Measurements from ENCODE around the gene SHKBP1.
"Not testable (repeated sequence)": the region's sequence is repeated elsewhere in the genome, so short reads cannot be mapped to it uniquely, and the experiment has no call there.

SHKBP1 gene

DNA sequence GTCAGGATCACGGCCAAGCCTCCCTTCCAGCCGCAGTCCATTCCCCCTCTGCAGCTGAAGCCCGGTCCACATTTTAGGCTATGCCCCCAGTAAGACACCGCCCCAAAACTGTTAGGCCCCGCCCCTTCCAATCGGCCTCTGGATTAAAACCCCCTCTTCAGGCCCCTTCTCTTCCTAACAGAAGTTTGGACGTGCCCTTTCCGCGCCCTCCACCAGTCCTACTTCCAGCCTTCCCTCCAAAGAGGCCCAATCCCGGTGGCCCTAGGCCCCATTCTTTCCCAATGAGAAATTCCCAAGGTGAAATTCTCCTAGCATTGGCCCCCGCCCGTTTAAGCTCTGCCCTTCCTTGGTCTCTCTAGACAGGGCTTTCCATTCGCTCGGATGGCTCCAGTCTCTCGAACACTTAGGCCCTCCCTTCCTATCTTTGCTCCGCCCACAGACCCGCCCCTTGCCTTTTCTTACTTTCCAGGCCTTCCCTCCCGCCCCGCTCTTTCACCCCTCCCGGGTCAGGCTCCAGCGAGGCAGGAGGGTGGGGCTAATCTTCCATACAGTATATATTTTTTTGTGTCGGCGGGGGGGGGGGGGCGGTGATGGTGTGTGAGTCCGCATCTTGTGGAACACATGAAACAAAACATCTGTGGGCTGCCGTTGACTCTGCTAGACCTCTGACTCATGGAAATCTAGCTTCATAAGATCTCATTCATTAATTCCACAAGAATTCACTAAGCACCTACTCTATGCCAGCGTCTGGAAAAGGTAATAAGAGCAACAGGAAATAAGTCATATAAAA lies 38.1 kb downstream of the SHKBP1 start:
- DNase-seq (ENCODE audit: low read depth in 3 of 3) = peak; percentile 93 to 96 (median 96)

DNA sequence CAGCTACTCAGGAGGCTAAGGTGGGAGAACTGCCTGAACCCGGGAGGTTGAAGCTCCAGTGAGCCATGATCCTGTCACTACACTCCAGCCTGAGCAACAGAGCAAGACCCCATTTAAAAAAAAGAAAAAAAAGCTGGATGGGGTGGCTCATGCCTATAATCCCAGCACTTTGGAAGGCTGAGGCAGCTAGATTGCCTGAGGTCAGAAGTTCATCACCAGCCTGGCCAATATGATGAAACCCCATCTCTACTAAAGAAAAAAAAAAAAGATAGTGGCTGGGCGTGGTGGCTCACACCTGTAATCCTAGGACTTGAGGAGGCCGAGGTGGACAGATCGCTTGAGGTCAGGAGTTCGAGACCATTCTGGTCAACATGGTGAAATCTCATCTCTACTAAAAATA lies 39.5 kb downstream of the SHKBP1 start:
- DNase-seq (ENCODE audit: low read depth in 3 of 3) = no peak

DNA sequence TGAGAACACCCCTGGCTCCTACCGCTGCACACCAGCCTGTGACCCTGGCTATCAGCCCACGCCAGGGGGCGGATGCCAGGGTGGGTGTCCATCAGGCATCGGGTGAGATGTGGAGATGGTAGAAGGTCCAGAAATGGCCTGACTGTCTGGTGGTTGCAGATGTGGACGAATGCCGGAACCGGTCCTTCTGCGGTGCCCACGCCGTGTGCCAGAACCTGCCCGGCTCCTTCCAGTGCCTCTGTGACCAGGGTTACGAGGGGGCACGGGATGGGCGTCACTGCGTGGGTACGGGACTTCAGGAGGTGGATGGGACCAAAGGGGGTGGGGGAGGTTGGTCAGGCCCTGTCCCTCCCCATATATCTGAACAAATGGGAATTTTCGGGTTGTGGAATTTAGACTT lies 40.3 kb downstream of the SHKBP1 start:
- no peak for DNase-seq (ENCODE audit: low read depth in 3 of 3)

DNA sequence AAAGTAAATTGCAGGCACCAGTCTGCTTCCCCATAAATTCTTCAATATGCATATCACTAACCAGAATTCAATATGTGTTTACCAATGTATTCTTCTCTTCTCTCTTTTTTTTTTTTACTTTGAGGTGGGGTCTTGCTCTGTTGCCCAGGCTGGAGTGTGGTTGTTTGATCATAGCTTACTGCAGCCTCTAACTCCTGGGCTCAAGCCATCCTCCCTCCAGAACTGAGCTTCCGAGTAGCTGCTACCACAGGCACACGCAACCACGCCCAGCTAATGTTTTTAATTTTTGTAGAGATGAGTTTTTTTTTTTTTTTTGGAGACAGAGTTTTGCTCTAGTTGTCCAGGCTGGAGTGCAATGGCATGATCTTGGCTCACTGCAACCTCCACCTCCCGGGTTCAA lies 41.3 kb downstream of the SHKBP1 start:
- no peak for DNase-seq (ENCODE audit: low read depth in 3 of 3)

DNA sequence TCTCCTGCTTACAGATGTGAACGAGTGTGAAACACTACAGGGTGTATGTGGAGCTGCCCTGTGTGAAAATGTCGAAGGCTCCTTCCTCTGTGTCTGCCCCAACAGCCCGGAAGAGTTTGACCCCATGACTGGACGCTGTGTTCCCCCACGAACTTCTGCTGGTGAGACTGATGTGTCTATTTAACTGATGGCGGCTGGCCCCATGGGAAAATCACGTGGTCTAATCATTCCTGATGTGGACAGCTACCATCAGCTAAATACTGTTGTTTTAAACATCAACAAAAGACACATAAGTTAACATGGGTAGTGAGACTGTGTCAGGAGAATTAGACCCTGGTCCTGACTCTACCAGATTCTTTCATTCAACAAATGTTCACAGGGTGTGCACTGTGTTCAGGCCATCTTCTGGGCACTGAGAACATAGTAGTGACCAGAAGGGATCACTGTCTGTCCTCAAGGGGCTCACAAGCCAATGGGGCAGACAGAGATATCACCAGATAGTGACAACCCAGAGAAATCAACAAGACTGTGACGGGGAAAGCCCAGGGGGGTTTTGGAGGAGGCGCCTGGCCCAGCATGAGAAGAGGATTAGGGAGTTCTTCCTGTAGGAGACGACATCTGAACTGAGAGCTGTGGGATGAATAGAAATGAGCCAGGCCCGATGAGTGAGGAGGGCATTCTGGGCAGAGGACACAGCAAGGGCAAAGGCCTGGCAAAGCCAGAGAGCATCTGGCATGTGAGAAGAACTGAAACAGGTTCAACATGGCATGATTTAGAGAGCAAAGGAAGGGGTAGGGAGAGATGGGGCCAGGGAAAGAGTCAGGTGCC lies 42.9 kb downstream of the SHKBP1 start:
- no peak for DNase-seq (ENCODE audit: low read depth in 3 of 3)

DNA sequence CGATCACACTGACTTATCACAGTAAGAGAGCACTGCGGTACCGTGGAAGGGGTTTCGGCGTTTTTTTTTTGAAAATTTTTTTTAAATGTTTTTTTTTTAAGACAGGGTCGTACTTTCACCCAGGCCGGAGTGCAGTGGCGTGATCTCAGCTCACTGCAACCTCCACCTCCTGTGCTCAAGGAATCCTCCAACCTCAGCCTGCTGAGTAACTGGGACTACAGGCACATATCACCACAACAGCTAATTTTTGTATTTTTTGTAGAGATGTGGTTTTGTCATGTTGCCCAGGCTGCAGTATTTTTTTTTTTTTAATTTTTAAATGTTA lies 43.5 kb downstream of the SHKBP1 start:
- DNase-seq (ENCODE audit: low read depth in 3 of 3) = no peak

DNA sequence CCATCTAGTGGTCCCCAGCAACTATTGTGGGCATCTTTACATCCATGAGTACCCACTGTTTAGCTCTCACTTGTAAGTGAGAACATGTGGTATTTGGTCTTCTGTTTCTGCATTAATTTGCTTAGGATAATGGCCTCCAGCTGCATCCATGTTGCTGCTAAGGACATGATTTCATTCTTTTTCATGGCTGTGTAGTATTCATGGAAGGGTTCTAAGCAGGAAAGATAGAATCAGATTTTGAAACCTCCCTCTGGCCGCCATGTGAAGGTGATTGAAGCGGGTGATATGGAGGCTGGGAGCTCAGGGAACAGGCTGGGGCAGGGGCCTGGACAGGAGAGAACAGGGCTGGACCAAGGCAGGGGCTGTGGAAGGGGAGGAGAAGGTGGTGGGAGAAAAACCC lies 44.6 kb downstream of the SHKBP1 start:
- no peak for DNase-seq (ENCODE audit: low read depth in 3 of 3)

DNA sequence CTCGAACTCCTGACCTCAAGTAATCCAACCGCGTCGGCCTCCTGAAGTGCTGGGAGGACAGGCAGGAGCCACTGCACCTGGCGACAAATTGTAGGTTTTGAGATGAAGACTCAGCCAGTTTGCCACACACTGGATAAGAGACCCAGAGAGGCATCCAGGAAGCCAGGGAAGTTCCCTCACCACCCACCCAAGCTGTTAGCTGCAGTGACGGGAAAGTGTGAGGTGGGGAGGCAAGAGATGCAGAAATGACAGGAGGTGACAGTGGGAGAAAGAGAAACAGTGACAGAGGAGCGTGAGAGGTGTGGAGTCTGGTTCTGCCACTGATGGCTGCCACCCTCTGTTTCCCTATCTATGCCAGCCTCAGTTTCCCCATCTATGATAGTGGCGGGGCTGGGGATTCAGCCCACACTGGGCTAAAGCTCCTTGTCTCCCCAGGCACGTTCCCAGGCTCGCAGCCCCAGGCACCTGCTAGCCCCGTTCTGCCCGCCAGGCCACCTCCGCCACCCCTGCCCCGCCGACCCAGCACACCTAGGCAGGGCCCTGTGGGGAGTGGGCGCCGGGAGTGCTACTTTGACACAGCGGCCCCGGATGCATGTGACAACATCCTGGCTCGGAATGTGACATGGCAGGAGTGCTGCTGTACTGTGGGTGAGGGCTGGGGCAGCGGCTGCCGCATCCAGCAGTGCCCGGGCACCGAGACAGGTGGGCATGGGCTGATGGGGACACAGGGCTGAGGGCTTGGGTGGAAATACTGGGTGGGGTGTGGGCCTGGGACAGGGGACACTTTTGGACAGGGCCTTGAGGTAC lies 45.5 kb downstream of the SHKBP1 start:
- DNase-seq (ENCODE audit: low read depth in 3 of 3) = no peak

DNA sequence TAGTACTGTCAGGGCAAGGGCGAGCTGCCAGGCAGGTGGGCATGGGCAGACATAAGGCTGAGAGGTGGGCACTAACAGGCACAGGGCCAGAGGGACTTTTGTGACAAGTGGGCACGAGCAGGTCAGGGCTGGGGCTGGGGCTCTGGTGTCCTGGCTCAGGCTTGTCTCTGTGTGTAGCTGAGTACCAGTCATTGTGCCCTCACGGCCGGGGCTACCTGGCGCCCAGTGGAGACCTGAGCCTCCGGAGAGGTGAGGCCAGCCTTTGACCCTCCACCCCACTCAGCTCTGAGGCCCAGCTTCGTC lies 46.1 kb downstream of the SHKBP1 start:
- no peak for DNase-seq (ENCODE audit: low read depth in 3 of 3)

DNA sequence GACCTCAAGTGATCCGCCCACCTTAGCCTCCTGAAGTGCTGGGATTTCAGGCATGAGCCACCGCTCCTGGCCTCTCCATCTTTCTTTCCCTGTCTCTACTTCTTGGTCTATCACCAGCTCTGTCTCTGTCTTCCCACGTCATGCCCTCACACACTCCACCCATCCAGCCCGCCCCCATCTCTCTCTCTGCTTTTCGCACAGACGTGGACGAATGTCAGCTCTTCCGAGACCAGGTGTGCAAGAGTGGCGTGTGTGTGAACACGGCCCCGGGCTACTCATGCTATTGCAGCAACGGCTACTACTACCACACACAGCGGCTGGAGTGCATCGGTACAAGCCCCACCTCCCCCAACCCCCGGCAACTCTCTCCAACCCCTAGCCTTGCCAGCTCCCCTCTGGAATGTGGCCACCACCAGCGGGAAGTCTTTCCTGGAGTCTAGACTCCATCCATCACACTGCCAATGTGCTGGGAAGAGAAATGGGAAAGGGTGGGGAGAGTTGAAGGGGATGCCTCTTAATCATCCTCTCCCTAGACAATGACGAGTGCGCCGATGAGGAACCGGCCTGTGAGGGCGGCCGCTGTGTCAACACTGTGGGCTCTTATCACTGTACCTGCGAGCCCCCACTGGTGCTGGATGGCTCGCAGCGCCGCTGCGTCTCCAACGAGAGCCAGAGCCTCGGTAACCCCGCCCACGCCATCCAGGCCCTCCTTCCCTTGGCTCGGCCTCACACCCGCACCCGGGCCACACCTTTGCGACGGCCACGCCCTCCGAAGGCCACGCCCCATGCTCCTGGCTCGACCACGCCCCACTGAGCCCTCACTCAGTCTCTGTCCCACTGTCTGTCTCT lies 47.0 kb downstream of the SHKBP1 start:
- DNase-seq (ENCODE audit: low read depth in 3 of 3) = no peak

DNA sequence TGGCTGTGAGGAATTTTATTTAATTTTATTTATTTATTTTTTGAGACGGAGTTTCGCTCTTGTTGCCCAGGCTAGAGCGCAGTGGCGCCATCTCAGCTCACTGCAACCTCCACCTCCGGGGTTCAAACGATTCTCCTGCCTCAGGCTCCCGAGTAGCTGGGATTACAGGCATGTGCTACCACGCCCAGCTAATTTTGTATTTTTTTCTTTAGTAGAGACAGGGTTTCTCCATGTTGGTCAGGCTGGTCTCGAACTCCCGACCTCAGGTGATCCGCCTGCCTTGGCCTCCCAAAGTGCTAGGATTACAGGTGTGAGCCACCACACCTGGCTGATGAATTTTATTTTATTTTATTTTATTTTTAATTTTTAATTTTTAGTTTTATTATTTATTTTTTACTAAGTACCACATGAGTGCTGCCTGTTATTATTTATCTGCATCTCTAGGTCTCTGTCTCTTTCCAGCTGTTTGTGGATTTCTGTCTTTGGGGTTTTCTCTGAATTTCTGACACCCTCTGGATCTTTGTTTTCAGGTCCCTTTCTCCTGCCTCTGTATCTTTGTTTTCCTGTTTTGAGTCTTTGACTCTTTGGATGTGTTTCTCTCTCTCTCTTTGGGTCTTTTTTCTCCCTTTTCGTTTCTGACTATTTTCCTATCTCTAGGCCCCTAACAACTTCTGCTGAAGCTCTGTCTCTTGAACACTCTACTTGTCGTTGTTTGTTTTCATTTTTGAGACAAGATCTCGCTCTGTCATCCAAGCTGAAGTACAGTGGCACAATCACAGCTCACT lies 47.9 kb downstream of the SHKBP1 start:
- DNase-seq (ENCODE audit: low read depth in 3 of 3) = not testable (repeated sequence)

DNA sequence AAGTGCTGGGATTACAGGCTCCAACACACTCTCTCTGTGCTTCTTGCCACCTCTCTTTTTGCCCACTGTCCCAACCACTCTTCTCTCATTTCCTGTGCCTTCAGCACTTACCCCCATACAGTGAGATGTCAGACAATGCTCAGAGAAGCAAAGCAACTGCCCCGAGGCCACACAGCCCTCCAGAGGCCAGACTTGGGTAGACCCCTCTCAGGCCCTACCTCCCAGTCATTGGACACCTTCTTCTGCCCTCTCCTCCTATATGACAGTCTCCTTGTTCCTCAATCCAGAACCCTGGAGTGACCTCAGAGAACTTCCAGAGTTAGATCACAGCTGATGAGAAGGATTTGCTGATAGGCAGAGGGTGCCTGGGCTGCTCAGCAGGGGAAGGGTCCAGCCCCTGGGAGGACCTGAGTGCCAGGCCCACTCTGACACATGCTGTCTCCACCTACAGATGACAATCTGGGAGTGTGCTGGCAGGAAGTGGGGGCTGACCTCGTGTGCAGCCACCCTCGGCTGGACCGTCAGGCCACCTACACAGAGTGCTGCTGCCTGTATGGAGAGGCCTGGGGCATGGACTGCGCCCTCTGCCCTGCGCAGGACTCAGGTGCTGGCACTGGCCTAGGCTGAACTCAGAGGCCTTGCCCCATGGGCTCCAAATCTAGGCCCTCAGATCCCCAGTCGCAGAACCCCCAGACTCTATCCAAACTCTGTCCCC lies 48.9 kb downstream of the SHKBP1 start:
- DNase-seq (ENCODE audit: low read depth in 3 of 3) = no peak

DNA sequence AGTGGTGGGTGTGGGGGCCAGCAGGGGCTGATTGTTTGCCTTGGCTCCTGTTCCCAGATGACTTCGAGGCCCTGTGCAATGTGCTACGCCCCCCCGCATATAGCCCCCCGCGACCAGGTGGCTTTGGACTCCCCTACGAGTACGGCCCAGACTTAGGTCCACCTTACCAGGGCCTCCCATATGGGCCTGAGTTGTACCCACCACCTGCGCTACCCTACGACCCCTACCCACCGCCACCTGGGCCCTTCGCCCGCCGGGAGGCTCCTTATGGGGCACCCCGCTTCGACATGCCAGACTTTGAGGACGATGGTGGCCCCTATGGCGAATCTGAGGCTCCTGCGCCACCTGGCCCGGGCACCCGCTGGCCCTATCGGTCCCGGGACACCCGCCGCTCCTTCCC lies 50.2 kb downstream of the SHKBP1 start:
- DNase-seq (ENCODE audit: low read depth in 3 of 3) = no peak

DNA sequence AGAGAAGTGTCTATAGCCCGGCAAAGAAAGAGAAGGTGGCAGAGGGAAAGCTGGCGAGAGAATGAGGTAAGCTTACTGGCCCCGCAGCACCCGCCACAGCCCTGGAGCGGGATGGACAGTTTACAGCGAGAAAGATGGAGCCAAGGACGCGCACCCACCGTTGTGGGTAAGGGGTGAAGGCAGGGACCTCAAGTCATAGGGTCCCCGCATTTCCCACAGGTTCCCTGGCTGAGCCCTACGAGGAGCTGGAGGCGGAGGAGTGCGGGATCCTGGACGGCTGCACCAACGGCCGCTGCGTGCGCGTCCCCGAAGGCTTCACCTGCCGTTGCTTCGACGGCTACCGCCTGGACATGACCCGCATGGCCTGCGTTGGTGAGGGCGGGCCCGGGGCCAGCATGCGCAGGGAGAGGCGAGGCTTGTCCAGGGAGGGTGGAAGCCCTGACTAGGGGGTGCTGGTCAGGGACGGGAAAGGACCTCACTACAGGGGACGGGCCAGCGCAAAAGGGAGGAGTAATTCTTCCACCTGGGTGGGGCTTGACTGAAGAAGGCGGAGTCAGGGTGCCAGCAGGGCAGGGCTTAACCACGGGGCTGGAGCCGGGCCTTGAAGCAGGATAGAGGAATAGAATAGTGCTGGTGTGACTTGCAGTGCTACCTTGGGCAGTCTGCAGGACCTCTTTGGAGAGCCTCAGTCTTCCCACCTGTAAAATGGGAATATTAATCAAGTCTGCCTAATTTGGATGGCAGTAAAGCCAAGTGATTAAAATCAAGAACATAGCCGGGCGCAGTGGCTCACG lies 51.0 kb downstream of the SHKBP1 start:
- DNase-seq (ENCODE audit: low read depth in 3 of 3) = no peak

DNA sequence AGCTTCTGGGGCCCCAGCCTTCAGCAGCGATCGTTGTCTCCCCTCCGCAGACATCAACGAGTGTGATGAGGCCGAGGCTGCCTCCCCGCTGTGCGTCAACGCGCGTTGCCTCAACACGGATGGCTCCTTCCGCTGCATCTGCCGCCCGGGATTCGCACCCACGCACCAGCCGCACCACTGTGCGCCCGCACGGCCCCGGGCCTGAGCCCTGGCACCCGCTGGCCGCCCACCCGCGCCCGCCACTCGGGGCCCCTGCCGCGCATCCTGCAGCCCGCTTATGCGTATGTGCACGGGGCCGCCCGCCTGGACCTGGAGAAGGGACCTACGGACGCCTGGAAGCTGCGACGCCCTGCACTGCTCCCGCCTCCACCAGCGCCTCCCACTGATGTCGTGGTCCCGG lies 52.7 kb downstream of the SHKBP1 start:
- no peak for DNase-seq (ENCODE audit: low read depth in 3 of 3)

DNA sequence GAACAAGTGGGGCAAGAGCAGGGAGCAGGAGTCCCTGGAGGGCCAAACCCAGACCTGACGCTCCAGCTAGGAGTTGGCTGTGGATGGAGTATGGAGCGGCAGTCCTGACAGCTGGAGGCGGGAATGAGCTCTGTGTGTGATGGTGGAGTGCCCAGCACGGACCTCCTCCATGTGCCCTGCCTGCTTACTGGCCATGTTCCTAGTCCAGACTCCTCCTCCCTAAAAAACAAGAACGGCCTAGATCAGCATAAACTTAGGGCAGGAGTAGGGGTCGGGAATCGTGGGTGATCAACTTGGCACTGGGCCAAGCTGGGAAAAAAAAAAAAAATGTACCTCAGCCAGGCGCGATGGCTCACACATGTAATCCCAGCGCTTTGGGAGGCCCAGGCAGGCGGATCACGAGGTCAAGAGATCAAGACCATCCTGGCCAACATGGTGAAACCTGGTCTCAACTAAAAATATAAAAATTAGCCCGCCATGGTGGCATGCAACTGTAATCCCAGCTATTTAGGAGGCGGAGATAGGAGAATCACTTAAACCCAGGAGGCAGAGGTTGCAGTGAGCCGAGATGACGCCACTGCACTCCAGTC lies 54.0 kb downstream of the SHKBP1 start:
- DNase-seq (ENCODE audit: low read depth in 3 of 3) = no peak

DNA sequence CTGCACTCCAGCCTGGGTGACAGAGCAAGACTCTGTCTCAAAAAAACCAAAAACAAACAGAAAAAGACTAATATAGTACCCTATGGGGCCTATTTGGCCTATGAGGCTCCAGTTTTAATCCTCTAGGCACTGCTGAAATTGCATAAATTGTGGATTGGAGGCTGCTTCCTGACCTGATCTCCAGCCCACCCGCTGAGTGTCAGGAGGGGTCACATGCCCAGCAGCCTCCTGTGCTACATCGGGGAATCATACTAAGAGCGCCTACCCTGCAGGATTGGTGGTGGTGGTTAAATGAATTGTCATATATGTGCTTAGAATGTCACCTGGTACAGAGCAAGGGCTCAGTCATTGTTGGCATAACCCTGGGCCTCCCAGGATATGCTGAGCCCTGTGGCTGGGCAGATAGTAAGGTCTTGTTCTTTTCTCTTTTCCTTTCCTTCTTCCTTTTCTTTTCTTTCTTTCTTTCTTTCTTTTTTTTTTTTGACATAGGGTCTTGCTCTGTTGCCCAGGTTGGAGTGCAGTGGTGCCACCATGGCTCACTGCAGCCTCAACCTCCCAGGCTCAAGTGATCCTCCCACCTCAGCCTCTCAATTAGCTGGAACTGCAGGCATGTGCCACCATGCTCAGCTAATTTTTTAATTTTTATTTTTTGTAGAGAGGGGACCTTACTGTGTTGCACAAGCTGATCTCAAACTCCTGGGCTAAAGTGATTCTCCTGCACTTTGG lies 55.8 kb downstream of the SHKBP1 start:
- no peak for DNase-seq (ENCODE audit: low read depth in 3 of 3)

DNA sequence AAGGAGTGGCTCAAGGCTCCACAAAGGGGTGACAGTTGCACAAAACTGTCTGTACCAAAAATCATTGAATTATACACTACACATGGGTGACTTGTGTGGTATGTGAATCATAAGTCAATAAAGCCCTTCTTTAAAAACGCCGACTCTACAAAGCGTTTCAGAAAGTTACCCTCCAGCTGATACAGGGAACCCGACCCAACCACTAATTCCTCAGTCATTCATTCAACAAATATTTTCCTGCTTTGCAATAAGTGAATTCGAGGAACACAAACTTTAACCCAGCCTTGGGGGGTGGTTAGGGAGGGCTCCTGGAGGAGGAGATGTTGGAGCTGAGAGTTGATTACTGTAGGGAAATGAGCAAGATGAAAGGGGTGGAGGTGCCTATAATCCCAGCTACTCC lies 56.5 kb downstream of the SHKBP1 start:
- no peak for DNase-seq (ENCODE audit: low read depth in 3 of 3)
